Right lobe of liver (tissue), 6 donors: ENCODE data around the gene NECTIN4. TPM values are rescaled to one million over a fixed set of nuclear protein-coding genes. Genes with fewer than 3 reads are reported as not detected.

Experiments used
- ATAC-seq, 4 donors: fragments of 200-7000 bp; cut with Tn5 transposase; one replicate each; pipeline ENCODE4 v1.9.1; 2020; ENCODE audit warnings: mild to moderate bottlenecking in 4 of 4, moderate library complexity in 4 of 4
- DNase-seq, 3 donors: peaks; one replicate each; pipeline ENCODE4 v3.0.0-alpha.2; 2020
- H3K27ac ChIP-seq, 3 donors: fragments of 200-600 bp; one replicate each; pipeline ENCODE4 v1.8.0; 2022
- H3K27me3 ChIP-seq, 2 donors: fragments of 200-600 bp; one replicate each; pipeline ENCODE4 v1.8.0; 2022
- H3K36me3 ChIP-seq, 4 donors: fragments of 200-600 bp; sonication (generic) in 1 of 4; one replicate each; pipeline versions ENCODE4 v1.5.1 to v1.8.0; 2017 to 2022; ENCODE audit warnings: control low read depth in 1 of 4
- H3K4me1 ChIP-seq, 4 donors: fragments of 200-600 bp; sonication (generic) in 1 of 4; one replicate each; pipeline versions ENCODE4 v1.5.1 to v1.8.0; 2017 to 2022; ENCODE audit warnings: control low read depth in 1 of 4
- H3K4me3 ChIP-seq, 3 donors: fragments of 200-600 bp; one replicate each; pipeline ENCODE4 v1.8.0; 2022
- H3K9me3 ChIP-seq, 4 donors: fragments of 200-600 bp; sonication (generic) in 1 of 4; one replicate each; pipeline versions ENCODE4 v1.5.1 to v1.8.0; 2017 to 2022; ENCODE audit warnings: control low read depth in 1 of 4
- CTCF ChIP-seq, 4 donors: fragments of 200-600 bp in 3 of 4; fragments of 450-650 bp in 1 of 4; IDR thresholded peaks; one replicate each; pipeline versions ENCODE4 v1.5.1 to v1.8.0; 2016 to 2022; ENCODE audit warnings: antibody characterized with exemption in 4 of 4, mild to moderate bottlenecking in 2 of 4
- POLR2A ChIP-seq: fragments of 450-650 bp; IDR thresholded peaks from one replicate; pipeline ENCODE4 v1.6.1; 2017; ENCODE audit warnings: antibody characterized with exemption, mild to moderate bottlenecking
- WGBS: methylation state at CpG from one replicate; pipeline ENCODE4 v1.1.6; 2018; ENCODE audit warnings: low coverage, low lambda C conversion rate; ENCODE audit not compliant: insufficient coverage; ENCODE audit errors: missing lambda C conversion rate; 5-methylcytosine and 5-hydroxymethylcytosine counted together
- intact Hi-C, 2 donors: fragments of 100-400 bp; cut with DNase I; formaldehyde crosslinking; loops; one replicate each; pipeline versions ENCODE4 v1.11.2 to v1.14.1; 2022
- total RNA-seq, 6 experiments: library from RNA; depleted of rRNA in 2 of 6; stranded (reverse); fragments of >200 nt in 2 of 6; fragmentation: NEBNext Ultra II Directional in 3 of 6; extraction: Animal tissue kit (Norgen Biotek cat#: 25700) in 3 of 6; gene quantifications; one replicate each; pipeline versions ENCODE4 v1.1.0 to v1.2.4, GENCODE V29; 2016 to 2023
- donor health status: DM: no; HTN: yes; CAD: no.
- donor health status: DM: no; HTN: no; CAD: no.
- donor health status: DM: no; HTN: no; CAD: no.
- donor health status: DM: no; HTN: yes; CAD: no.
- donor health status: DM: no; HTN: yes; CAD: no.

NECTIN4 gene
- total RNA-seq, 6 experiments from 2014 or later = not detected

- H3K9me3 ChIP-seq = no peaks in the 10 kb centered on the region
- H3K36me3 ChIP-seq = no peaks in the 10 kb centered on the region
- 47% methylated on average over 1 of the region's 1 CpG for WGBS
- TF ChIP-seq POLR2A = no peak
- no peak for TF ChIP-seq CTCF (IDR thresholded peaks at IDR 0.05)
- intact Hi-C loops = no loop called here
- H3K27me3 ChIP-seq = no peaks in the 10 kb centered on the region
- H3K27ac ChIP-seq = no peak overlapping the region
- no peak overlapping the region for H3K4me3 ChIP-seq
- peaks cover 0 to 40% (median 11%) of the 10 kb centered on the region in 4 donors for H3K4me1 ChIP-seq
- DNase-seq = no peak
- ATAC-seq = no peak
Measured at GRCh38 chr1:161113915-161114314, 24.6 kb upstream of the NECTIN4 start.

- TF ChIP-seq POLR2A (no peak), CTCF (IDR thresholded peaks at IDR 0.05) (no peak)
- H3K4me3 ChIP-seq = no peak overlapping the region
- WGBS = 79% methylated on average over 2 of the region's 2 CpGs
- H3K36me3 ChIP-seq = no peaks in the 10 kb centered on the region
- DNase-seq = no peak
- peaks cover 0 to 27% (median 8%) of the 10 kb centered on the region in 4 donors for H3K4me1 ChIP-seq
- intact Hi-C loops = no loop called here
- H3K9me3 ChIP-seq = no peaks in the 10 kb centered on the region
- H3K27ac ChIP-seq = no peak overlapping the region
- ATAC-seq = no peak
- no peaks in the 10 kb centered on the region for H3K27me3 ChIP-seq
Measured at GRCh38 chr1:161111527-161111926, 22.2 kb upstream of the NECTIN4 start.

GRCh38 chr1:161111117-161111516, 21.8 kb upstream of the NECTIN4 start:
- Histone ChIP-seq H3K9me3 (no peaks in the 10 kb centered on the region), H3K36me3 (no peaks in the 10 kb centered on the region), H3K4me3 (no peak overlapping the region), H3K4me1 (peaks cover 0 to 24% (median 6%) of the 10 kb centered on the region in 4 donors), H3K27me3 (no peaks in the 10 kb centered on the region), H3K27ac (no peak overlapping the region)
- DNase-seq = no peak
- no peak for ATAC-seq
- TF ChIP-seq POLR2A = no peak
- no peak for TF ChIP-seq CTCF (IDR thresholded peaks at IDR 0.05)
- WGBS = no CpG with 5 or more reads among the region's 3 CpGs
- intact Hi-C loops = no loop called here

- TF ChIP-seq CTCF (IDR thresholded peaks at IDR 0.05) (no peak), POLR2A (no peak)
- no peak for DNase-seq
- Histone ChIP-seq H3K4me1 (no peaks in the 10 kb centered on the region), H3K27ac (no peak overlapping the region), H3K4me3 (no peak overlapping the region), H3K36me3 (peaks cover 0 to 10% (median 7%) of the 10 kb centered on the region in 4 donors), H3K9me3 (no peaks in the 10 kb centered on the region), H3K27me3 (no peaks in the 10 kb centered on the region)
- ATAC-seq = no peak
- intact Hi-C loops = no loop called here
- WGBS = 100% methylated on average over 1 of the region's 1 CpG
Measured at GRCh38 chr1:161106431-161106830, 17.1 kb upstream of the NECTIN4 start.

- H3K4me1 ChIP-seq = peaks cover 0 to 11% (median 2%) of the 10 kb centered on the region in 4 donors
- ATAC-seq (no peak), DNase-seq (no peak)
- H3K27me3 ChIP-seq = no peaks in the 10 kb centered on the region
- 76% methylated on average over 2 of the region's 2 CpGs for WGBS
- H3K9me3 ChIP-seq = no peaks in the 10 kb centered on the region
- H3K36me3 ChIP-seq = peaks cover 0 to 26% (median 12%) of the 10 kb centered on the region in 4 donors
- intact Hi-C loops = no loop called here
- TF ChIP-seq CTCF (IDR thresholded peaks at IDR 0.05) (no peak), POLR2A (no peak)
- no peak overlapping the region for H3K4me3 ChIP-seq
- H3K27ac ChIP-seq = no peak overlapping the region
Measured at GRCh38 chr1:161100556-161100955, 11.2 kb upstream of the NECTIN4 start.
